OCI-LY1 (cell line): ENCODE results near the gene KIF14.

Experiments used
- H2AFZ ChIP-seq: fragments of 200-600 bp; sonication (generic), shearing (Covaris generic); 2 replicates; pipeline ENCODE4 v1.6.0; 2014; ENCODE audit warnings: antibody characterized with exemption, mild to moderate bottlenecking, low read length
- H3F3A ChIP-seq: fragments of 200-600 bp; sonication (generic), shearing (Covaris generic); 2 replicates; pipeline ENCODE4 v1.6.0; 2014; ENCODE audit warnings: mild to moderate bottlenecking, antibody characterized with exemption, low read length, moderate library complexity; ENCODE audit not compliant: insufficient read depth
- H3K27ac ChIP-seq: fragments of 200-600 bp; sonication (generic); 2 replicates; pipeline ENCODE4 v1.5.1; 2014; ENCODE audit warnings: low read length, mixed run types, mild to moderate bottlenecking, low read depth; ENCODE audit not compliant: poor library complexity, severe bottlenecking
- H3K27me3 ChIP-seq: fragments of 200-600 bp; sonication (generic); 2 replicates; pipeline ENCODE4 v1.6.0; 2014; ENCODE audit warnings: antibody characterized with exemption, mild to moderate bottlenecking, low read length, moderate library complexity; ENCODE audit not compliant: insufficient read depth
- H3K36me3 ChIP-seq: fragments of 200-600 bp; sonication (generic); 2 replicates; pipeline ENCODE4 v1.6.1; 2014; ENCODE audit warnings: mild to moderate bottlenecking, antibody characterized with exemption, low read length, moderate library complexity, mixed read lengths; ENCODE audit not compliant: insufficient read depth
- H3K4me1 ChIP-seq: fragments of 200-600 bp; sonication (generic); 2 replicates; pipeline ENCODE4 v1.5.1; 2014; ENCODE audit warnings: mild to moderate bottlenecking, low read length, moderate library complexity; ENCODE audit not compliant: insufficient read depth, severe bottlenecking
- H3K4me2 ChIP-seq: fragments of 200-600 bp; sonication (generic), shearing (Covaris generic); 2 replicates; pipeline ENCODE4 v1.6.1; 2014; ENCODE audit warnings: low read length
- H3K4me3 ChIP-seq: fragments of 200-600 bp; sonication (generic); 2 replicates; pipeline ENCODE4 v1.5.1; 2014; ENCODE audit warnings: low read length, low read depth, mild to moderate bottlenecking, mixed read lengths; ENCODE audit not compliant: poor library complexity, severe bottlenecking
- H3K79me2 ChIP-seq: fragments of 200-600 bp; shearing (Covaris generic); 2 replicates; pipeline ENCODE4 v1.6.1; 2016; ENCODE audit warnings: mixed run types, low read length, mixed read lengths; ENCODE audit not compliant: insufficient read depth
- H3K9ac ChIP-seq: fragments of 200-600 bp; sonication (generic), shearing (Covaris generic); 2 replicates; pipeline ENCODE4 v1.6.1; 2014; ENCODE audit warnings: mild to moderate bottlenecking, low read length, mixed read lengths
- H3K9me2 ChIP-seq: fragments of 200-600 bp; sonication (generic), shearing (Covaris generic); 2 replicates; pipeline ENCODE4 v1.6.1; 2014; ENCODE audit warnings: low read depth, mild to moderate bottlenecking, low read length, mixed read lengths
- H3K9me3 ChIP-seq: fragments of 200-600 bp; shearing (Covaris generic); 2 replicates; pipeline ENCODE4 v1.6.1; 2014; ENCODE audit warnings: low read length, mixed read lengths
- H4K20me1 ChIP-seq: fragments of 200-600 bp; sonication (generic), shearing (Covaris generic); 2 replicates; pipeline ENCODE4 v1.6.0; 2016; ENCODE audit warnings: mild to moderate bottlenecking, low read length; ENCODE audit not compliant: insufficient read depth
- CTCF ChIP-seq: fragments of 200-600 bp; sonication (generic), shearing (Covaris generic); IDR thresholded peaks from 2 replicates; pipeline ENCODE4 v1.5.1; 2017; ENCODE audit warnings: mild to moderate bottlenecking, antibody characterized with exemption, low read length, moderate library complexity, mixed read lengths
- EZH2 ChIP-seq: fragments of 200-600 bp; sonication (generic), shearing (Covaris generic); IDR thresholded peaks from 2 replicates; pipeline ENCODE4 v1.8.0; 2017; ENCODE audit warnings: borderline replicate concordance, mixed run types, mild to moderate bottlenecking, antibody characterized with exemption, low read length, moderate library complexity, mixed read lengths

Gene KIF14

GRCh38 chr1:200530623-200531261 is 89.8 kb downstream of the KIF14 start:
- Histone ChIP-seq H3K27me3 (peaks cover 5% of the 10 kb centered on the region; the same call in 1 of the 2 replicates), H3K79me2 (no peaks in the 10 kb centered on the region), H3K9ac (no peak overlapping the region), H2AFZ (no peak overlapping the region), H3K4me2 (no peak overlapping the region), H3K4me1 (peaks cover 4% of the 10 kb centered on the region), H4K20me1 (no peaks in the 10 kb centered on the region), H3K9me2 (no peaks in the 10 kb centered on the region), H3K27ac (no peak overlapping the region), H3K9me3 (no peaks in the 10 kb centered on the region), H3K4me3 (no peak overlapping the region), H3K36me3 (no peaks in the 10 kb centered on the region), H3F3A (no peaks in the 10 kb centered on the region)
- TF ChIP-seq CTCF (no peak), EZH2 (no peak)

GRCh38 chr1:200528858-200529606 is 91.5 kb downstream of the KIF14 start:
- Histone ChIP-seq H3K4me2 (no peak overlapping the region), H3K27me3 (peaks cover 5% of the 10 kb centered on the region; the same call in 1 of the 2 replicates), H3K27ac (no peak overlapping the region), H3K79me2 (no peaks in the 10 kb centered on the region), H3K4me1 (peaks cover 4% of the 10 kb centered on the region), H4K20me1 (no peaks in the 10 kb centered on the region), H3K9ac (no peak overlapping the region), H3K4me3 (no peak overlapping the region), H3K36me3 (no peaks in the 10 kb centered on the region), H3K9me3 (no peaks in the 10 kb centered on the region), H3F3A (no peaks in the 10 kb centered on the region), H3K9me2 (no peaks in the 10 kb centered on the region), H2AFZ (no peak overlapping the region)
- no peak for TF ChIP-seq EZH2

- Histone ChIP-seq H4K20me1 (no peaks in the 10 kb centered on the region), H3K27me3 (peaks cover 5% of the 10 kb centered on the region; the same call in 1 of the 2 replicates), H3K79me2 (no peaks in the 10 kb centered on the region), H3F3A (no peaks in the 10 kb centered on the region), H3K4me2 (no peak overlapping the region), H3K9me2 (no peaks in the 10 kb centered on the region), H3K4me3 (no peak overlapping the region), H3K9me3 (no peaks in the 10 kb centered on the region), H3K27ac (no peak overlapping the region), H3K4me1 (peaks cover 4% of the 10 kb centered on the region), H3K9ac (no peak overlapping the region), H3K36me3 (no peaks in the 10 kb centered on the region), H2AFZ (no peak overlapping the region)
- TF ChIP-seq CTCF (no peak), EZH2 (no peak)
These were observed 92.9 kb downstream of the KIF14 start for GRCh38 chr1:200527670-200528069.
